GM23338 (cell line): ENCODE results near the gene ZNF335. TPM values are rescaled to one million over a fixed set of nuclear protein-coding genes. Genes with fewer than 3 reads are reported as not detected.

Experiments
- ATAC-seq: fragments of 200-7000 bp; cut with Tn5 transposase; 3 replicates; pipeline ENCODE4 v1.9.1; 2020
- DNase-seq: peaks from one replicate; pipeline ENCODE4 v3.0.0-alpha.2; 2015; ENCODE audit warnings: low spot score
- H2AFZ ChIP-seq: fragments of 200-600 bp; sonication (generic); 2 replicates; pipeline ENCODE4 v1.8.0; 2016; ENCODE audit warnings: antibody characterized with exemption, mild to moderate bottlenecking, moderate library complexity
- H3F3A ChIP-seq: fragments of 200-600 bp; sonication (generic); replicated peaks from 2 replicates; pipeline ENCODE4 v1.8.0; 2017; ENCODE audit warnings: antibody characterized with exemption, mixed run types, low read depth
- H3K27ac ChIP-seq: fragments of 200-600 bp; sonication (generic); 2 replicates; pipeline ENCODE4 v1.6.1; 2016; ENCODE audit warnings: low read depth
- H3K27me3 ChIP-seq: fragments of 200-600 bp; sonication (generic); 2 replicates; pipeline ENCODE4 v1.8.0; 2016; ENCODE audit warnings: mild to moderate bottlenecking, mixed run types, moderate library complexity; ENCODE audit not compliant: insufficient read depth
- H3K36me3 ChIP-seq: fragments of 200-600 bp; sonication (generic); 2 replicates; pipeline ENCODE4 v1.8.0; 2016; ENCODE audit warnings: mild to moderate bottlenecking; ENCODE audit not compliant: insufficient read depth
- H3K4me1 ChIP-seq: fragments of 200-600 bp; sonication (generic); 2 replicates; pipeline ENCODE4 v1.8.0; 2016; ENCODE audit warnings: mild to moderate bottlenecking, moderate library complexity; ENCODE audit not compliant: insufficient read depth
- H3K4me2 ChIP-seq: fragments of 200-600 bp; sonication (generic); 2 replicates; pipeline ENCODE4 v1.7.1; 2017; ENCODE audit warnings: mixed run types
- H3K4me3 ChIP-seq: fragments of 200-600 bp; sonication (generic); 2 replicates; pipeline ENCODE4 v1.6.1; 2016; ENCODE audit warnings: mixed run types
- H3K79me2 ChIP-seq: fragments of 200-600 bp; sonication (generic); replicated peaks from 2 replicates; pipeline ENCODE4 v1.8.0; 2017; ENCODE audit warnings: mild to moderate bottlenecking; ENCODE audit not compliant: insufficient read depth
- H3K9me2 ChIP-seq: fragments of 200-600 bp; sonication (generic); 2 replicates; pipeline ENCODE4 v1.8.0; 2017; ENCODE audit not compliant: insufficient read depth
- H4K20me1 ChIP-seq: fragments of 200-600 bp; sonication (generic); replicated peaks from 2 replicates; pipeline ENCODE4 v1.8.0; 2017; ENCODE audit warnings: mild to moderate bottlenecking; ENCODE audit not compliant: insufficient read depth
- H3K27ac Mint-ChIP-seq: 2 replicates; pipeline ENCODE4 v1.8.0; 2020; ENCODE audit warnings: inconsistent platforms, mild to moderate bottlenecking, moderate library complexity, mixed read lengths
- H3K27me3 Mint-ChIP-seq: 3 replicates; pipeline ENCODE4 v1.8.0; 2022; ENCODE audit warnings: low read depth, mild to moderate bottlenecking, moderate library complexity, mixed read lengths, inconsistent platforms; ENCODE audit not compliant: insufficient read depth, poor library complexity
- H3K36me3 Mint-ChIP-seq: 3 replicates; pipeline ENCODE4 v1.8.0; 2021; ENCODE audit warnings: low read depth, mild to moderate bottlenecking, inconsistent platforms, moderate library complexity, mixed read lengths
- H3K4me1 Mint-ChIP-seq: 3 replicates; pipeline ENCODE4 v1.8.0; 2020; ENCODE audit warnings: mild to moderate bottlenecking, inconsistent platforms, mixed read lengths
- H3K4me3 Mint-ChIP-seq: 3 replicates; pipeline ENCODE4 v1.8.0; 2021; ENCODE audit warnings: moderate library complexity, mild to moderate bottlenecking, inconsistent platforms, mixed read lengths
- H3K9me3 Mint-ChIP-seq: 3 replicates; pipeline ENCODE4 v1.8.0; 2020; ENCODE audit warnings: moderate library complexity, mild to moderate bottlenecking, inconsistent platforms, mixed read lengths
- ETS1 ChIP-seq: IDR thresholded peaks from 2 replicates; pipeline ENCODE4 v1.6.1; 2016; ENCODE audit warnings: antibody characterized with exemption
- EZH2 ChIP-seq: fragments of 200-600 bp; sonication (generic); IDR thresholded peaks from one replicate; pipeline ENCODE4 v1.8.0; 2017; ENCODE audit warnings: antibody characterized with exemption, mild to moderate bottlenecking, low read depth; ENCODE audit not compliant: unreplicated experiment
- EZH2phosphoT487 ChIP-seq: fragments of 200-600 bp; sonication (generic); IDR thresholded peaks from one replicate; pipeline ENCODE4 v1.8.1; 2018; ENCODE audit warnings: antibody characterized with exemption; ENCODE audit not compliant: unreplicated experiment
- JUNB ChIP-seq: IDR thresholded peaks from one replicate; pipeline ENCODE4 v1.6.1; 2016; ENCODE audit warnings: antibody characterized with exemption; ENCODE audit not compliant: unreplicated experiment
- NANOG ChIP-seq: IDR thresholded peaks from 2 replicates; pipeline ENCODE4 v1.6.1; 2016; ENCODE audit warnings: antibody characterized with exemption, borderline replicate concordance
- POLR2AphosphoS5 ChIP-seq: IDR thresholded peaks from 2 replicates; pipeline ENCODE4 v1.6.1; 2016; ENCODE audit warnings: antibody characterized with exemption, low read depth
- REST ChIP-seq: IDR thresholded peaks from one replicate; pipeline ENCODE4 v1.6.1; 2018; ENCODE audit warnings: antibody characterized with exemption; ENCODE audit not compliant: unreplicated experiment
- ZNF331 ChIP-seq: fragments of 250-450 bp; sonication (Bioruptor Pico); IDR thresholded peaks from 2 replicates; pipeline ENCODE4 v1.5.0; 2020; ENCODE audit warnings: low read depth, mild to moderate bottlenecking, moderate library complexity
- ZNF462 ChIP-seq: fragments of 250-450 bp; sonication (Bioruptor Pico); IDR thresholded peaks from 2 replicates; pipeline ENCODE4 v1.5.0; 2020; ENCODE audit warnings: mild to moderate bottlenecking, moderate library complexity
- polyA plus RNA-seq: library from polyadenylated mRNA; unstranded; fragments of >200 nt; fragmentation: Nextera tagmentation; extraction: Ambion mirVana; gene quantifications from 2 replicates; pipeline ENCODE4 v1.2.1, GENCODE V29; 2016
- total RNA-seq: library from RNA; depleted of rRNA; stranded (reverse); fragments of >200 nt; shearing (Covaris generic); gene quantifications from 2 replicates; pipeline ENCODE4 v1.2.3, GENCODE V29; 2014

ZNF335 gene
- total and polyA plus RNA-seq, 2 experiments from 2014 or later, result 7.4 to 24.2 TPM

GRCh38 chr20:45938727-45939438 lies 33.1 kb downstream of the ZNF335 start:
- H3K27ac ChIP-seq, result peak overlapping the region; percentile 88

GRCh38 chr20:45937765-45938164 lies 34.2 kb downstream of the ZNF335 start:
- Histone ChIP-seq H3K79me2 (peaks cover 23% of the 10 kb centered on the region), H3K4me2 (peak overlapping the region; percentile 71; the same call in 1 of the 2 replicates), H3K27me3 (no peaks in the 10 kb centered on the region), H3K36me3 (peaks cover 15% of the 10 kb centered on the region; the same call in 1 of the 2 replicates), H3K27ac (peak overlapping the region; percentile 88), H3K4me1 (peaks cover 33% of the 10 kb centered on the region), H2AFZ (no peak overlapping the region), H3K9me2 (no peaks in the 10 kb centered on the region), H3K4me3 (0 out of 2 replicates have a peak overlapping the region, but pooled peaks have one; percentile 4), H4K20me1 (no peaks in the 10 kb centered on the region; the same call in 1 of the 2 replicates), H3F3A (peaks cover 26% of the 10 kb centered on the region)
- DNase-seq, result no peak
- peaks cover 33% of the 10 kb centered on the region for H3K4me1 Mint-ChIP-seq
- H3K4me3 Mint-ChIP-seq, result peak overlapping the region; percentile 43
- peaks cover 38% of the 10 kb centered on the region for H3K36me3 Mint-ChIP-seq
- H3K9me3 Mint-ChIP-seq, result peaks cover 3% of the 10 kb centered on the region; the same call in 1 of the 3 replicates
- no peak for ATAC-seq
- peaks cover 10% of the 10 kb centered on the region for H3K27me3 Mint-ChIP-seq
- peak overlapping the region; percentile 87 for H3K27ac Mint-ChIP-seq
- TF ChIP-seq NANOG (no peak), EZH2phosphoT487 (no peak), JUNB (no peak), ZNF462 (CRISPR knock-in tag) (no peak), ZNF331 (no peak), POLR2AphosphoS5 (no peak), REST (no peak), ETS1 (no peak), EZH2 (no peak)

More at GRCh38 chr20:45938727-45939438, 33.1 kb downstream of the ZNF335 start:
- Histone ChIP-seq H3F3A (peaks cover 23% of the 10 kb centered on the region; the same call in 1 of the 2 replicates), H3K4me2 (peak overlapping the region; percentile 71), H3K36me3 (peaks cover 21% of the 10 kb centered on the region), H3K4me3 (peak overlapping the region; percentile 28), H2AFZ (no peak overlapping the region), H3K27me3 (no peaks in the 10 kb centered on the region), H3K4me1 (peaks cover 25% of the 10 kb centered on the region; the same call in 1 of the 2 replicates), H4K20me1 (no peaks in the 10 kb centered on the region; the same call in 1 of the 2 replicates), H3K9me2 (no peaks in the 10 kb centered on the region), H3K79me2 (peaks cover 21% of the 10 kb centered on the region)
- DNase-seq, result peak; percentile 81
- Mint-ChIP-seq H3K27me3 (peaks cover 6% of the 10 kb centered on the region), H3K4me3 (peak overlapping the region; percentile 43), H3K27ac (peak overlapping the region; percentile 87), H3K36me3 (peaks cover 44% of the 10 kb centered on the region), H3K4me1 (peaks cover 26% of the 10 kb centered on the region), H3K9me3 (peaks cover 3% of the 10 kb centered on the region; the same call in 1 of the 3 replicates)
- ATAC-seq, result peak; percentile 50
- TF ChIP-seq POLR2AphosphoS5, result peak; percentile 47; the same call in 1 of the 2 replicates
- no peak for TF ChIP-seq ZNF331
